Measurements from ENCODE around the gene GSE1.

The GSE1 gene

GRCh38 chr16:85592700-85593493 is 20.2 kb upstream of the GSE1 start:
- H3K27ac ChIP-seq: no peak overlapping the region
- no peak for TF ChIP-seq ZFX (IDR thresholded peaks at IDR 0.05; ENCODE audit: borderline replicate concordance)
- TF ChIP-seq, protein P1, sequence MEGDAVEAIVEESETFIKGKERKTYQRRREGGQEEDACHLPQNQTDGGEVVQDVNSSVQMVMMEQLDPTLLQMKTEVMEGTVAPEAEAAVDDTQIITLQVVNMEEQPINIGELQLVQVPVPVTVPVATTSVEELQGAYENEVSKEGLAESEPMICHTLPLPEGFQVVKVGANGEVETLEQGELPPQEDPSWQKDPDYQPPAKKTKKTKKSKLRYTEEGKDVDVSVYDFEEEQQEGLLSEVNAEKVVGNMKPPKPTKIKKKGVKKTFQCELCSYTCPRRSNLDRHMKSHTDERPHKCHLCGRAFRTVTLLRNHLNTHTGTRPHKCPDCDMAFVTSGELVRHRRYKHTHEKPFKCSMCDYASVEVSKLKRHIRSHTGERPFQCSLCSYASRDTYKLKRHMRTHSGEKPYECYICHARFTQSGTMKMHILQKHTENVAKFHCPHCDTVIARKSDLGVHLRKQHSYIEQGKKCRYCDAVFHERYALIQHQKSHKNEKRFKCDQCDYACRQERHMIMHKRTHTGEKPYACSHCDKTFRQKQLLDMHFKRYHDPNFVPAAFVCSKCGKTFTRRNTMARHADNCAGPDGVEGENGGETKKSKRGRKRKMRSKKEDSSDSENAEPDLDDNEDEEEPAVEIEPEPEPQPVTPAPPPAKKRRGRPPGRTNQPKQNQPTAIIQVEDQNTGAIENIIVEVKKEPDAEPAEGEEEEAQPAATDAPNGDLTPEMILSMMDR (IDR thresholded peaks at IDR 0.05): no peak

DNA sequence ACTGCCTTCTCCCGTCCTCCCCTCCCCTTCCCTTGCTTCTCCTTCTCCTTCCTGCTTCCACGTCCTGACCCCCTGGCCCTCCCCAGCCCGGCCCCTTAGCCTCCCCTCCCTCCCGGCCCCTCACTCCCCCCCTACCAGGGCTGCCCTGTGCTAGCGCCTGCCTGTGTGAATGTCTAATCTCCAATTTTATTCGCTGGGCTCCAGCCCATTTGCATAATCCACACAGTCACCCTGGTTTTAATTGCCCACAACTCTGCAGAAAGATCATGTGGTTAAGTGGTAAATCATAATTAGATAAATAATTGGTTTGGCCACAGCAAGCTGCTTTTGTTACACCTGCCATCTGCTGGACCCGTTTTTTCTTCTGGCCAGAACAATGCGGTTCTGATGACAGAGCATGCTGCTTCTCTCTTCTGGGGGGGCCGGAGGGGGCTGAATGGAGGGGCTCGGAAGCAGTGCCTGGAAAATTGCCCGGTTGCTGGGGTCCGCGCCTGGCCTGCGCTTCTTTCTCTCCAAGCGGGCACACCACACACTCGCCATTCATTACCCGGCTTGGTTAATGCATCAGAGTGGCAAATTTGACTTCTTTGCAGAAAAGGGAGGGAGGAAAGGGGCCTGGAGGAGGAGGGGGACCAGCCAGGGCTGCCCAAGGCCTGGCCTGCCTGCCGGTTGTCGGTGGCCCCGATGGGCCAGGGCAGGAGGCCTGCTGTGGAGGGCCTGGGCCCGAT is 19.5 kb upstream of the GSE1 start:
- TF ChIP-seq ZFX (IDR thresholded peaks at IDR 0.05; ENCODE audit: borderline replicate concordance): no peak
- TF ChIP-seq, protein P1 (IDR thresholded peaks at IDR 0.05): no peak

GRCh38 chr16:85594273-85594977 is 18.7 kb upstream of the GSE1 start:
- TF ChIP-seq ZFX (IDR thresholded peaks at IDR 0.05; ENCODE audit: borderline replicate concordance): no peak
- TF ChIP-seq, protein P1 (IDR thresholded peaks at IDR 0.05): no peak
- no peak overlapping the region for H3K27ac ChIP-seq

More for the DNA sequence above, 19.5 kb upstream of the GSE1 start:
- no peak overlapping the region for H3K27ac ChIP-seq

DNA sequence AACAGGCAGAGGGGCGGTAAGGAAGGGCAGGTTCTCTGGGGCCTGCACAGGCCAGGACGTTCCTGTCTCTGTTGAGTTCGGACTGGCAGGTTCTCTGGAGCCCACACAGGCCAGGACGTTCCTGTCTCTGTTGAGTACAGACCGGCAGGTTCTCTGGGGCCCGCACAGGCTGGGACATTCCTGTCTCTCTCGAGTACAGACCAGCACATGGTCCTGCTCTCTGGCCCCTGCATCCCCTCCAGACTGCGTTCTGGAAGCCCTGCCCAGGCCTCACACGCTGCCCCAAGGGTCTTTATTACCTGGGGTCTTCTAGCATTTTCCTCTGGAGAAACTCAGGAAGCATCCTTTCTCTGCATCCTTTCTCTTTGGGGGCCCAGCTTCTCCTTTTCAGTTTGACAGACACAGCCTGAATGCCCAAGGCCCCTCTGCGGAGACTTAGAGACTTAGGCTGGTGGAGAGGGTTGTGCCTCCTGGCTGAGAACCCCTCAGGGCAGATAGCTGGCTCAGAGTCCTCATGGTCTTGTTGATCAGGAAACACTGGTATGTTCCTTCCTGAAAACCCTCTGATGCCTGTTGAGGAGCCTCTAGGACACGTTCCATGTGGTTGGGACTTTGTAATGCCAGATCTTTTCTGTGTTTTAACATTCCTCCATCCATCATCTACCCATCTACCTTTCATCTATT is 18.0 kb upstream of the GSE1 start:
- H3K27ac ChIP-seq: no peak overlapping the region
- TF ChIP-seq, protein P1 (IDR thresholded peaks at IDR 0.05): no peak
- no peak for TF ChIP-seq ZFX (IDR thresholded peaks at IDR 0.05; ENCODE audit: borderline replicate concordance)

DNA sequence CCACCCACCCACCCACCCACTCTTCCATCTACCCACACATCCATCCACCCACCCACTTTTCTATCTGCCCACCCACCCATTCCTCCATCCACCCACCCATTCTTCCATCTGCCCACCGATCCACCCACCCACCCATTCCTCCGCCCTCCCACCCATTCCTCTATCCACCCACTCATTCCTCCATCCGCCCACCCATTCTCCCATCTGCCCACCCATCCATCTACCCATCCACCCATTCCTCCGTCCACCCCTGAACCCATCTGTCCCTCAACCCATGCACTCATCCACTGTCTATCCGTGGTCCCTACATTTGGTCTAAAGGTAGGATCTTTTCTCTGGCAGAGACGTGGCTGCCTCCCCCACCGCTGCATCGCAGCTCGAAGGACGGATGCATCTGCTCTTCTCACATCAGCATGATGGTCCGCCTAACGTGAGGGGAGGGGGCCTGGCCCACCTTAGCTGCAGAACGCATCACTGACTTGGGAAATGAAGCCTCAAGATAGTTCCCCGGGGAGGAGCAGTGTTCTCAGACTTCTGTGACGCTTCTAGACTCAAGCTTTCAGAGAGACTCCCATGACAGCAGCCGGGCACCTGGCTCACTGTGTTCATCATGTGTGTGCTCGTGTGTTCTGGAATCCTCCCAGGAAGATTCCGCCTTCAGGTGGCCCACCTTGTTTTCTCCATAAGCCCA is 17.2 kb upstream of the GSE1 start:
- H3K27ac ChIP-seq: no peak overlapping the region
- TF ChIP-seq ZFX (IDR thresholded peaks at IDR 0.05; ENCODE audit: borderline replicate concordance): no peak
- TF ChIP-seq, protein P1 (IDR thresholded peaks at IDR 0.05): no peak

DNA sequence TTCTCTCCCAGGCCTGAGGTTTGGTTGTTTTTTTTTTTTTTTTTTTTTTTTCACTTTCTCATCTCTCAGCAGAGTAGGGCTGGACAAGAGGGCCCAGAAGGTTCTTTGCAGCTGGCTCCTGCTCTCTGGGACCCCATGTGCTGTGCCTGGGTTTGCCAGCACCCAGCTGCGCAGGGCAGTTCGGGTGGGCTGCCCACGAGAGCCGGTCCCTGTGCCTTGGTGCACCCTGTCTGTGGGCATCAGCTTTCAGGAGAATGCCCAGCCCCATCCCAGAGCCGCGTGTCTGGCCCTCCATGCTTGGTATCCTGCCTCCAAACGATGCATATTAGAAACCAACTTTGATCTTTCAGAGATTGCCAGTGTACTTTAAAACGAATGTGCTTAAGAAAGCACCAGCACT is 15.0 kb upstream of the GSE1 start:
- H3K27ac ChIP-seq: no peak overlapping the region
- TF ChIP-seq, protein P1 (IDR thresholded peaks at IDR 0.05): no peak
- TF ChIP-seq ZFX (IDR thresholded peaks at IDR 0.05; ENCODE audit: borderline replicate concordance): no peak
